H1 (cell line): ENCODE data around the gene BTNL8. TPM values are rescaled to one million over a fixed set of nuclear protein-coding genes. Genes with fewer than 3 reads are reported as not detected.

Experiments
- CHD1 ChIP-seq: IDR thresholded peaks from 2 replicates; pipeline ENCODE4 v1.6.1; 2012; ENCODE audit warnings: low read depth, low read length, improper control_type of control experiment
- EZH2 ChIP-seq: fragments of 200-600 bp; sonication (generic); IDR thresholded peaks from 2 replicates; pipeline ENCODE4 v1.7.1; 2012; ENCODE audit warnings: low read depth, mild to moderate bottlenecking, moderate library complexity, low read length, inconsistent platforms; ENCODE audit not compliant: severe bottlenecking
- SIN3A ChIP-seq, 2 experiments: IDR thresholded peaks in 1 of 2; conservative IDR thresholded peaks in 1 of 2; 2 replicates each; pipeline ENCODE4 v1.6.1; 2011 to 2012; ENCODE audit warnings: low read length in 2 of 2, improper control_type of control experiment in 1 of 2, low read depth in 1 of 2, mild to moderate bottlenecking in 1 of 2
- polyA plus RNA-seq, 7 experiments: library from polyadenylated mRNA; depleted of rRNA in 3 of 7; stranded (reverse) in 5 of 7; unstranded in 2 of 7; fragments of >200 nt in 5 of 7; fragments of 200-250 nt in 2 of 7; gene quantifications; 1 replicate in 5 of 7; 2 replicates in 1 of 7; 4 replicates in 1 of 7; pipeline versions ENCODE4 v1.2.1 to v1.2.3, GENCODE V29; 2011 to 2013; ENCODE audit warnings: missing spikeins in 2 of 7, mixed read lengths in 2 of 7
- total RNA-seq: library from RNA; stranded (reverse); fragmentation: NEBNext Ultra II Directional; extraction: Animal tissue kit (Norgen Biotek cat#: 25700); gene quantifications from 2 replicates; pipeline ENCODE4 v1.2.1, GENCODE V29; 2021
- TF ChIP-seq, protein P1 (sequence below): IDR thresholded peaks from 2 replicates; pipeline ENCODE4 v1.6.1; 2011; ENCODE audit warnings: low read depth, mild to moderate bottlenecking, low read length; ENCODE audit not compliant: insufficient read depth

BTNL8 gene
- total and polyA plus RNA-seq, 2 of the 8 experiments (the other 6 are each of a cell fraction or from before 2014, with no cell fraction given): 0.32 to 0.48 TPM

- TF ChIP-seq EZH2 (no peak), SIN3A (conservative IDR thresholded peaks at IDR 0.05 in 1 of 2, IDR thresholded peaks at IDR 0.05 in 1 of 2; ENCODE audit: low read depth in 1 of 2, low read length in 2 of 2) (no peak), CHD1 (no peak)
- TF ChIP-seq, protein P1, sequence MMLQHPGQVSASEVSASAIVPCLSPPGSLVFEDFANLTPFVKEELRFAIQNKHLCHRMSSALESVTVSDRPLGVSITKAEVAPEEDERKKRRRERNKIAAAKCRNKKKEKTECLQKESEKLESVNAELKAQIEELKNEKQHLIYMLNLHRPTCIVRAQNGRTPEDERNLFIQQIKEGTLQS: no peak
These were observed 75.8 kb downstream of the BTNL8 start (continued) for GRCh38 chr5:180974612-180975315.
